ENCODE results near the gene NEU2.

The NEU2 gene

DNA sequence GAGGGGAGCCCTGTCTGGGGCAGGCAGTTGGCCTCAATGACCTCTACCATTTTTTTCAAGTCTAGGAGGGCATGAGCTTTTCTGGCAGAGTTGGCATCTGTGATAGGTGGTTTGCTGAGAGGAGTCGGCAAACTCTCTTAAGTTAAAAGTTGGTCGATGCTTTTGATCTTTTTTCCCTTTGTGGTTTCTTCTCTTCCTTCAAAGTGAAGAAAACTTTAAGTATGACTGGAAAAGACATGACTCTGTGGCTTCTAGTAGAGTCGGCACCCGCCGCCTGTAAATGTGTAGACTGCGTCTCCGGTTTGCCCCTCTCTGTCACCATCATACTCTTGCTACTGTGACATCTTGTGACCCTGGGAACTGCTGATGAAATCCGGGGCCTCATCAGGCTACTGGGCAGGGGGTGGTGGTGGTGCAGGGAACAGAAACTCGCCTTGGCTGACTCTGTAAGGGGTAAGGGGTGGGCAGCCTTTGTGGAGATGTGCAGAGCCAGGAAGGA lies 48.8 kb downstream of the NEU2 start:
- DNase-seq, result peak; percentile 50 to 59

DNA sequence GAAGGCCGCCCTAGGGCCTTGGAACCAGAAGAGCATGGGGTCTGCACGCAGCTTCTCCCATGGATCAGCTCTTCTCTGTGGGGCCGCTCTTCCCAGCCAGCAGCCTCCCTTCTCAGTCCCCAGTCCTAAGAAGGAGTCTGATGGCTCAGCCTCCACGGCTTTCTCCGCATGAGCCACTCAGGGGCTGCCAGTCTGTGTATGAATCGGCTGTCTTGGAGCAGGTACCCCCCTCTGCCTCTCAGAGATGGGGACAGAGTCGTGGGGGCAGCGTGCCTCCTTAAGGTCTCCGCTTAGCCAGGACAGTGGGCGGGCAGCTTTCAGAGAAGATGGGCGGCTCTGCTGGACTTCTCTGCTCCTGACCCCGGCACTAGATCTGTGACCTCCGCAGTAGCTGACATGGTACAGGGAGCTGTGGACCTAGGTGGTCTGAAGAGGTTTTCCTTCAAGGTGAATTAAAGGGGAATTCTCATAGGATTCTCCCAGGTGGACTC lies 49.3 kb downstream of the NEU2 start:
- no peak for DNase-seq

- DNase-seq, result no peak
These were observed 49.9 kb downstream of the NEU2 start for GRCh38 chr2:233082222-233082930.

- DNase-seq, result no peak
These were observed 50.7 kb downstream of the NEU2 start for GRCh38 chr2:233082931-233083755.

DNA sequence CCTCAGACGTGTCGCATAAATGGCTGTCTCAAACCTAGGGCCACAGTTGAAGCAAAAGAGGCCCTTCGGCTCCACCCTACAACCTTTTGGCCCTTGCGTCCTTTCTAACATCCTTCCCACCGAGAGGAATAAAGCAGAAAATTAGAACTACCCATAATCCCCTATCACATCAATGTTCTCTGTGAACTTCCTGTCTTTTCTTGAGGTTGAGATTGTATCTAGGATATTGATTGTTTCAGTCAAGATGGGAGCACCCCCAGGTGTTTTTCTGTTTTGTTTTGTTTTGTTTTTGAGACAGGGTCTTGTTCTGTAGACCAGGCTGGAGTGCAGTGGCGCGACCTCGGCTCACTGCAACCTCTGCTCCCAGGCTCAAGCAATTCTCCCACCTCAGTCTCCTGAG lies 51.3 kb downstream of the NEU2 start:
- DNase-seq, result no peak

DNA sequence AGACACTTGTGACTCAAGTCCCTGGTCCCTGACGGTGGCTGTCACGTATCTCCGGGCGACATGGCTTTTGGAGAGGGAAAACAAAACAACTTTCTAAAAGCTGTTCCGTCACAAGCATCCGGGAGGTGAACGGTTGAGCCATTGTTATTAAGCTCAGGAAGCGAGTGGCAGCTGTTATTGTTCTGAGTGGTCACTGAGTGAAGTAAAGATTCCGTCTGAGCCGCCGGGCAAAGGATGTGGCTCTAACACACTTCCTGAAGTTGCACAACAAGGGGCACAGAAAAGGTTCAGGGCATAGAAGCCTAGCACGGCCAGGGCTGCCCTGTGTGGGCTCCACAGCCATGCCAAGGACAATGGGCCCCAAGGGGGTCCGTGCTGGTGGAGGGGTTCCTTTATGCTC lies 52.0 kb downstream of the NEU2 start:
- DNase-seq, result no peak
